Progenitor cell of endocrine pancreas (in vitro differentiated cells): ENCODE results near the gene ADAMTS17. TPM values are rescaled to one million over a fixed set of nuclear protein-coding genes. Genes with fewer than 3 reads are reported as not detected.

Experiments
- DNase-seq: peaks from one replicate; pipeline ENCODE4 v3.0.0; 2021; ENCODE audit warnings: low spot score; ENCODE audit not compliant: unreplicated experiment
- H3K27ac Mint-ChIP-seq: 2 replicates; pipeline ENCODE4 v1.8.0; 2021; ENCODE audit warnings: mild to moderate bottlenecking, moderate library complexity, mixed read lengths
- H3K27me3 Mint-ChIP-seq: 2 replicates; pipeline ENCODE4 v1.8.0; 2021; ENCODE audit warnings: mixed read lengths
- H3K36me3 Mint-ChIP-seq: 2 replicates; pipeline ENCODE4 v1.8.0; 2022; ENCODE audit warnings: mixed read lengths; ENCODE audit not compliant: insufficient read depth
- H3K4me1 Mint-ChIP-seq: 2 replicates; pipeline ENCODE4 v1.8.0; 2021; ENCODE audit warnings: low read depth, mixed read lengths
- H3K4me3 Mint-ChIP-seq: 2 replicates; pipeline ENCODE4 v1.8.0; 2021; ENCODE audit warnings: low read depth, mild to moderate bottlenecking, moderate library complexity, mixed read lengths
- H3K9me3 Mint-ChIP-seq: 2 replicates; pipeline ENCODE4 v1.8.0; 2021; ENCODE audit warnings: low read depth, mixed read lengths
- total RNA-seq: library from RNA; stranded (reverse); gene quantifications from 2 replicates; pipeline ENCODE4 v1.2.1, GENCODE V29; 2021
- TF ChIP-seq, protein P1 (sequence below): fragments of 200-600 bp; sonication (generic); IDR thresholded peaks from one replicate; pipeline ENCODE4 v1.5.0; 2021; ENCODE audit warnings: antibody characterized with exemption, mild to moderate bottlenecking; ENCODE audit not compliant: unreplicated experiment

Gene ADAMTS17
- total RNA-seq, 1 donor from 2014 or later: 3.5 TPM

DNA sequence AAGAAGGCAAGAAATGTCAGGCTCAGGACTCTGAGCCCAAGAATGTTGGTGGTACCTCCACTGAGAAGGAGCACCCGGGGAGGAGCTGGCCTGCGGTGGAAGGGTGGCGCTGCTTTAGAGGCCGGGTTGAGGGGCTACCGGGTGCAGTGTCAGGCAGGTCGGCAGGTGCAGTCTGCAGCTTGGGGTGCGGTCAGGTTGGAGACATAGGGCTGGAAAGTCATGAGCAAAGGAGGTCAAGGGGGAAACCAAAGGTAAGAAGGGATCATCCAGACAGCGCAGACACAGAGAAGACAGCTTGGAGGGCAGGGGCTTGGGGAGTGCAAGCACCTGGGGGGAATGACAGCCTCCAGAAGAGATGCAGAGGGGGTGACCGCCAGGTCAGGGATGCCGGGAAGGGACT, 334.2 kb downstream of the ADAMTS17 start:
- Mint-ChIP-seq H3K27ac (no peak overlapping the region), H3K4me1 (no peaks in the 10 kb centered on the region)

GRCh38 chr15:100005715-100006114, 336.1 kb downstream of the ADAMTS17 start:
- H3K4me1 Mint-ChIP-seq: no peaks in the 10 kb centered on the region
- DNase-seq: no peak
- H3K4me3 Mint-ChIP-seq: no peak overlapping the region
- TF ChIP-seq, protein P1, sequence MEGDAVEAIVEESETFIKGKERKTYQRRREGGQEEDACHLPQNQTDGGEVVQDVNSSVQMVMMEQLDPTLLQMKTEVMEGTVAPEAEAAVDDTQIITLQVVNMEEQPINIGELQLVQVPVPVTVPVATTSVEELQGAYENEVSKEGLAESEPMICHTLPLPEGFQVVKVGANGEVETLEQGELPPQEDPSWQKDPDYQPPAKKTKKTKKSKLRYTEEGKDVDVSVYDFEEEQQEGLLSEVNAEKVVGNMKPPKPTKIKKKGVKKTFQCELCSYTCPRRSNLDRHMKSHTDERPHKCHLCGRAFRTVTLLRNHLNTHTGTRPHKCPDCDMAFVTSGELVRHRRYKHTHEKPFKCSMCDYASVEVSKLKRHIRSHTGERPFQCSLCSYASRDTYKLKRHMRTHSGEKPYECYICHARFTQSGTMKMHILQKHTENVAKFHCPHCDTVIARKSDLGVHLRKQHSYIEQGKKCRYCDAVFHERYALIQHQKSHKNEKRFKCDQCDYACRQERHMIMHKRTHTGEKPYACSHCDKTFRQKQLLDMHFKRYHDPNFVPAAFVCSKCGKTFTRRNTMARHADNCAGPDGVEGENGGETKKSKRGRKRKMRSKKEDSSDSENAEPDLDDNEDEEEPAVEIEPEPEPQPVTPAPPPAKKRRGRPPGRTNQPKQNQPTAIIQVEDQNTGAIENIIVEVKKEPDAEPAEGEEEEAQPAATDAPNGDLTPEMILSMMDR: no peak
- no peaks in the 10 kb centered on the region for H3K9me3 Mint-ChIP-seq
- H3K27me3 Mint-ChIP-seq: peaks cover 10% of the 10 kb centered on the region
- H3K36me3 Mint-ChIP-seq: no peaks in the 10 kb centered on the region
- no peak overlapping the region for H3K27ac Mint-ChIP-seq

More for the DNA sequence above, 334.2 kb downstream of the ADAMTS17 start:
- no peak overlapping the region for H3K4me3 Mint-ChIP-seq
- H3K27me3 Mint-ChIP-seq: peaks cover 11% of the 10 kb centered on the region
- TF ChIP-seq, protein P1: no peak
- no peak for DNase-seq
- peaks cover 5% of the 10 kb centered on the region for H3K9me3 Mint-ChIP-seq
- H3K36me3 Mint-ChIP-seq: no peaks in the 10 kb centered on the region

- no peak overlapping the region for H3K27ac Mint-ChIP-seq
Observed at GRCh38 chr15:100005013-100005412, 336.8 kb downstream of the ADAMTS17 start.

GRCh38 chr15:100002787-100003536, 338.8 kb downstream of the ADAMTS17 start:
- H3K9me3 Mint-ChIP-seq: no peaks in the 10 kb centered on the region
- no peak for DNase-seq
- peaks cover 16% of the 10 kb centered on the region for H3K27me3 Mint-ChIP-seq
- H3K4me1 Mint-ChIP-seq: no peaks in the 10 kb centered on the region
- no peaks in the 10 kb centered on the region for H3K36me3 Mint-ChIP-seq
- no peak overlapping the region for H3K27ac Mint-ChIP-seq
- TF ChIP-seq, protein P1: no peak
- no peak overlapping the region for H3K4me3 Mint-ChIP-seq

More at GRCh38 chr15:100005013-100005412, 336.8 kb downstream of the ADAMTS17 start:
- Mint-ChIP-seq H3K27me3 (peaks cover 9% of the 10 kb centered on the region), H3K36me3 (no peaks in the 10 kb centered on the region), H3K9me3 (no peaks in the 10 kb centered on the region), H3K4me1 (no peaks in the 10 kb centered on the region), H3K4me3 (no peak overlapping the region)
- no peak for DNase-seq
- TF ChIP-seq, protein P1: no peak

GRCh38 chr15:100002086-100002620, 339.6 kb downstream of the ADAMTS17 start:
- no peaks in the 10 kb centered on the region for H3K9me3 Mint-ChIP-seq
- TF ChIP-seq, protein P1: no peak
- no peak overlapping the region for H3K4me3 Mint-ChIP-seq
- H3K27ac Mint-ChIP-seq: no peak overlapping the region
- no peak for DNase-seq
- H3K27me3 Mint-ChIP-seq: peaks cover 16% of the 10 kb centered on the region
- H3K4me1 Mint-ChIP-seq: no peaks in the 10 kb centered on the region
- no peaks in the 10 kb centered on the region for H3K36me3 Mint-ChIP-seq
